IMR-90 (cell line): ENCODE data around the gene ACIN1.

Experiments
- BHLHE40 ChIP-seq: fragments of 150-350 bp; IDR thresholded peaks from 2 replicates; pipeline ENCODE4 v1.6.1; 2016; ENCODE audit warnings: mild to moderate bottlenecking, low read depth, low read length
- CTCF ChIP-seq: conservative IDR thresholded peaks from 2 replicates; pipeline ENCODE4 v1.5.1; 2012; ENCODE audit warnings: mild to moderate bottlenecking, low read depth, low read length, improper control_type of control experiment
- POLR2A ChIP-seq: IDR thresholded peaks from 2 replicates; pipeline ENCODE4 v1.6.1; 2012; ENCODE audit warnings: mild to moderate bottlenecking, low read depth, low read length
- RFX5 ChIP-seq: IDR thresholded peaks from 2 replicates; pipeline ENCODE4 v1.8.0; 2012; ENCODE audit warnings: low read depth, mild to moderate bottlenecking, low read length, moderate library complexity

GRCh38 chr14:23066368-23066767 is 28.6 kb downstream of the ACIN1 start:
- TF ChIP-seq RFX5 (no peak), CTCF (no peak), BHLHE40 (no peak), POLR2A (no peak)
